GM23248 (cell line): ENCODE measurements around the gene CD9.

Source experiments
- EZH2 ChIP-seq: fragments of 200-600 bp; sonication (generic); IDR thresholded peaks from 2 replicates; pipeline ENCODE4 v1.6.1; 2018; ENCODE audit warnings: antibody characterized with exemption, mild to moderate bottlenecking; ENCODE audit not compliant: insufficient read depth, poor library complexity, severe bottlenecking
- EZH2phosphoT487 ChIP-seq: fragments of 200-600 bp; sonication (generic); IDR thresholded peaks from 2 replicates; pipeline ENCODE4 v1.6.1; 2018; ENCODE audit warnings: antibody characterized with exemption, moderate library complexity, mild to moderate bottlenecking, low read depth; ENCODE audit not compliant: insufficient read depth

DNA sequence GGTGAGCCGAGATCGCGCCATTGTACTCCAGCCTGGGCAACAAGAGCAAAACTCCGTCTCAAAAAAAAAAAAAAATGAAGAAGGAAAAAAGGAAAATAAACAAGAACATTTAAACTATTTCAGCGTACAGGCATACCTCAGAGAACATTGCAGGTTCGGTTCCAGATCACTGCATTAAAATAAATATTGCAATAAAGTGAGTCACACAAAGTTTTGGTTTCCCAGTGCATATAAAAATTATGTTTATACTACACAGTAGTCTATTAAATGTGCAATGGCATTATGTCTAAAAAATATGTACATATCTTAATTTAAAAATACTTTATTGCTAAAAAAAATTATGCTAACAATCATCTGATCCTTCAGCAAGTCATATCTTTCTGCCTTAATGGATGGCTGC, 56.8 kb downstream of the CD9 start:
- no peak for TF ChIP-seq EZH2
- no peak for TF ChIP-seq EZH2phosphoT487
